GOT3 (cell line): ENCODE data around the gene PDE4D.
"Not testable (repeated sequence)": the region's sequence is repeated elsewhere in the genome, so short reads cannot be mapped to it uniquely, and the experiment has no call there.

Source experiments
- DNase-seq: peaks from one replicate; lab custom pipeline; 2025; ENCODE audit warnings: mixed read lengths; lab: John Stamatoyannopoulos, UW

Gene PDE4D

GRCh38 chr5:59418808-59419207, 474.7 kb downstream of the PDE4D start:
- DNase-seq, result no peak

- DNase-seq, result no peak
Measured at GRCh38 chr5:59416451-59416850, 477.1 kb downstream of the PDE4D start.

GRCh38 chr5:59416026-59416425, 477.5 kb downstream of the PDE4D start:
- DNase-seq, result no peak

GRCh38 chr5:59412428-59412827, 481.1 kb downstream of the PDE4D start:
- no peak for DNase-seq

- DNase-seq, result not testable (repeated sequence)
Measured at GRCh38 chr5:59408997-59409396, 484.5 kb downstream of the PDE4D start.

- no peak for DNase-seq
Measured at GRCh38 chr5:59407967-59408366, 485.6 kb downstream of the PDE4D start.

GRCh38 chr5:59401637-59402036, 491.9 kb downstream of the PDE4D start:
- DNase-seq, result no peak

GRCh38 chr5:59394956-59395355, 498.6 kb downstream of the PDE4D start:
- DNase-seq, result not testable (repeated sequence)

- no peak for DNase-seq
Measured at GRCh38 chr5:59393585-59394420, 499.7 kb downstream of the PDE4D start.

- DNase-seq, result no peak
Measured at GRCh38 chr5:59391576-59391975, 501.9 kb downstream of the PDE4D start.

- no peak for DNase-seq
Measured at GRCh38 chr5:59390989-59391388, 502.5 kb downstream of the PDE4D start.

GRCh38 chr5:59390074-59390659, 503.4 kb downstream of the PDE4D start:
- DNase-seq, result no peak

- DNase-seq, result no peak
Measured at GRCh38 chr5:59387127-59387526, 506.4 kb downstream of the PDE4D start.

GRCh38 chr5:59385700-59386099, 507.8 kb downstream of the PDE4D start:
- no peak for DNase-seq

GRCh38 chr5:59380350-59380951, 513.1 kb downstream of the PDE4D start:
- no peak for DNase-seq

GRCh38 chr5:59374036-59374435, 519.5 kb downstream of the PDE4D start:
- not testable (repeated sequence) for DNase-seq

GRCh38 chr5:59371525-59372127, 521.9 kb downstream of the PDE4D start:
- DNase-seq, result no peak

- DNase-seq, result no peak
Measured at GRCh38 chr5:59368951-59369350, 524.6 kb downstream of the PDE4D start.

- no peak for DNase-seq
Measured at GRCh38 chr5:59367791-59368394, 525.6 kb downstream of the PDE4D start.

GRCh38 chr5:59366784-59367183, 526.7 kb downstream of the PDE4D start:
- no peak for DNase-seq

- no peak for DNase-seq
Measured at GRCh38 chr5:59362438-59362837, 531.1 kb downstream of the PDE4D start.

- DNase-seq, result no peak
Measured at GRCh38 chr5:59361454-59361853, 532.1 kb downstream of the PDE4D start.
